GM18517 (cell line): Measurements from ENCODE around the gene NPHP4.

ENCODE experiments used
- ATAC-seq: cut with Tn5 transposase; IDR thresholded peaks from one replicate; pipeline ENCODE4 v1.9.1; 2021; ENCODE audit warnings: mild to moderate bottlenecking, moderate library complexity; ENCODE audit not compliant: unreplicated experiment

The NPHP4 gene

DNA sequence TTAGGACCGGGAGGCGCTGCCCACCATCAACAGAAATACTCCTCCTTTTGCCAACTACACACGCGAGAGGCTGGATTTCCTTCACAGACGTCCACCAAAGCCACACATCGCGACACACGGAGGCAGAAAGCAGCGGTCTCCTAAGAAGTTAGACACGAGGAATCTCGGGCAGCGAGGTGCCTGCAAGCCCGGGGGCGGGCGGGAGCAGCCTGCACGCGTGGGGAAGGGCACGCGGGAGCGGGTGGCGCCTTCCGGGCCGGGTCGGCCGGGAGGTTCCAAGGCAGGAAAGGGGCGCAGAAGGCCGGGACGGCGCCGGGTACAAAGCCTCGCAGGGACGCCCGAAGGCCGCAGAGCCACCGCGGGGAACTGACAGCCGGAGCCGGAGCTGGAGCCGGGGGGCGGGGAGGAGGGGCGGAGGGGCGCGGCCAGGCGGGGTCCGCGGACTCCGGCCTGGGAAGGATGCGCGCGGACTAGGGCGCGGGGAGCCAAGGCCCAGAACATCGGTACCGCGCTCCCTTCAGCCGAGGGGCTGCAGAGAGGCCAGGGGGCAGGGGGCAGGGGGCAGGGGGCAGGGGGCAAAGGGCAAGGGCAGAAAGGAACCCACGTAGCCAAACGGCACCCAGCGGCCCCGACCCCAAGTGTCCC lies 722 bp downstream of the NPHP4 start:
- no peak for ATAC-seq

DNA sequence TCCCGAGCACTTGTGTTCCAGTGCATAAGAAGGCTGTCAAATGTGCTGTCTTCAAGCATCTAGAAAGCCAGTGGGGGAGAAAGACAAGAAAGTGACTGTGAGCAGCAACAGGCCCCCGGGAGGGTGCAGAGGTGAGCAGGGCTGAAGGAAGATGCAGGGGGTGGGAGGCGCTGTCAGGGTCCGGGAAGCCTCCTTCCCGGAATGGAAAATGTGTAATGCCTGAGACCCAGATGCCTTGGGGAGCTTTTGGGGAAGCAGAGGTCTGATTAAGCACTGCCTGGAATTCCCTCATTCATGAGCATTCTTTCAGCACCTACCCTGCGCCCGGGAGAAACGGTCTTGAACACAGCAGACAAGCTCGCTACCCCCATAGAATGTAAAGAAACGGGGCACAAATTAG lies 1.3 kb downstream of the NPHP4 start:
- no peak for ATAC-seq

DNA sequence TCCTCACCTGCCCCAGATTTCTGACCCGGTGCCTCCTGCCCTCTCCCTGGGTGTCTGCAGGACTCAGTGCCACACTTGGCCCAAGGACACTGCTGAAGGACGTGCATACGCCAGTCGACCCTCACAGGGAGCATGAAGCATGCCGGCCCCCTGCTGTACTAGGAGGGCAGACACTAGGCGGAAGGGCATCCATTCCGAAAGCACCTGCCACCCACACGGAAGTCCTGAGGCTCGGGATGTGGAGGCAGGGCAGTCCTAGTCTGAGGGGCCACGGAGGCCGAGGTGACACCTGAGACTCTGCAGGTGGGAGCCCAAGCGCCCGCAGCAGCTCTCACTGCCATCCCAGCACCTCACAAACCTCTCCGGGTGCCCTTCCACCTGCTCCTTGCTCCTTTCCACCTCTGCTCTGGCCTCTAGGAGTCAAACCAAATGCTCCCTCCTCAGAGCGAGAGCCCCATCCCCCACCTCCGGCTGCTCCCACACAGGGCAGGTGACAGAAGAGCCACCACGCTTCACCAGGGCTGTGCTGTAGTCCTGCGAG lies 2.4 kb downstream of the NPHP4 start:
- no peak for ATAC-seq

DNA sequence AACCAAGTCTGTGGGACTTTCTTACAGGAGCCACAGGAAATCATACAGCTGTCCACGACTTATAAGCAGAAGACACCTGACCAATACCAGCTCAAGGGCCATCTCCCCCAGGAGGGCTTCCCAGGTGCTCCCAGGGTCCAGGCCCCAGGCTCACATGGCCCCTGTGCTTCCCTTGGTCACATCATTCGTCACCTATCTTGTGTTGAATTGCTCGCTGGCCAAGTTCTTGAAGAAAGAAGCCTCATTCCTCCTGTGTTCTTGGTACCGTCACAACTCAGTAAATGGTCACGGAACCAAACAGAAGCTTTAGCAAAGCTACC lies 3.0 kb downstream of the NPHP4 start:
- no peak for ATAC-seq

DNA sequence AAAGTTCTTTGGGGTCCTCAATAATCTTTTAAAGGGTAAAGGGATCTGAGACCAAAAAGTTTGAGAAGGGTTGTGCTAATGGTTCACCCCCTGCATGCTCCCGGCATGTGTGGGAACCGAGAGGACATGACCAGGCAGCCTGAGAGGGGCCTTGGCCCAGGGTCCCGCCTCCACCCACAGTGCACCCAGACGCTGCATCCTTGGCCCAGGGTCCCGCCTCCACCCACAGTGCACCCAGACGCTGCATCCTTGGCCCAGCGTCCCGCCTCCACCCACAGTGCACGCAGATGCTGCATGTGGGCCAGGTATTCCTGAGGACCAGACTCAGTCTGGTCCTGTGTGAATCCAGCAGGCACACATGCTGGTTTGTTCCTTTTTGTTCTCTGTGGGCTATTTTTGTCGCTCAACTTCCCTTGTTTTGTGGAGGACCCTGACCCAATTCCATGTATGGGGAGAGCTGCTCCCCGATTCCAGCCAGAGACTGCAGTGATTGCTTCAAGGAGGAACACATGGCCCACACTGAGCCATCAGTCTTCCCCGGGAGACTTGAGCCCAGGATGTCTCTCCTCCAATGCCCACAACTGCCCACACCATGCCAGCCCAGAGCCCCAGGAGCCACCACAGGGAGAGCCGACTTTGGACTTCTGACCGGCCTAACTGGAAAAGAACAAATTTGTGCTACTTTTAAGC lies 3.5 kb downstream of the NPHP4 start:
- no peak for ATAC-seq

DNA sequence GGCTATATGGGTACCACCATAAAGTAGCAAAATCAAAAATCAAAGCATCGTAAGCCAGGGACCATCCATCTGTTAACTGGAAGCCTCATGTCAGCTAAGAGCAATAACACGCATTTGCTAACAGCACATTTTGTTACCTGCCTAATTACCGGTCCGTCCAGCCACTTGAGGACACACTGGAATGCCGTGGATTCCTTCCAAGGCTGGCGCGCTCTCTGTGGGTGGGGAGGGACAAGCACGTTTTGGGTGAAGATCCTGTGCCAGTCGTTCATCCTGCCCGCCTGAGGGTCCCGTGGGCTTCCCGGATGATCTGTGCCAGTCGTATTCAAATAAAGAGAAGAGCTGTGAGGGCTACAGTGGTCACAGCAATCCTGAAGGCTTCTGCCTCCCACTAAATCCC lies 6.2 kb downstream of the NPHP4 start:
- no peak for ATAC-seq

DNA sequence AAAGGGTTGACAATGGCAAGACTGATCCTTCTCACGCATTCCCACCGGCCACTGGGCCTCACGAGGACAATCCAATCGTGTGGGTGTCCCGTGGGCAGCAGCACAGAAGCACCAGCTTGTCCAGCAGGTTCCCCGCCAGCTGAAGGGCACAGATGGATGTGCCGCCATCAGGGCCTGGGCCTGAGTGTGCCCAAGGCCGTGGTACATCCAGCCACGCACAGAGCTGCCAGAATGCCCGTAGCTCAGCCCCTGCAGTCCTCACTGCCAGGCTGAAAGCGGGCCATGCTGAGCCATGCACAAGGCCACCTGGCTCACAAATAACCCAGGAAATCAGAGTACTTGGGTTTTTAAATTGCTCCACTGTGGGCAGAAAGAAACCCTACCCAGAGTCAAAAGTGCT lies 7.0 kb downstream of the NPHP4 start:
- ATAC-seq = no peak

DNA sequence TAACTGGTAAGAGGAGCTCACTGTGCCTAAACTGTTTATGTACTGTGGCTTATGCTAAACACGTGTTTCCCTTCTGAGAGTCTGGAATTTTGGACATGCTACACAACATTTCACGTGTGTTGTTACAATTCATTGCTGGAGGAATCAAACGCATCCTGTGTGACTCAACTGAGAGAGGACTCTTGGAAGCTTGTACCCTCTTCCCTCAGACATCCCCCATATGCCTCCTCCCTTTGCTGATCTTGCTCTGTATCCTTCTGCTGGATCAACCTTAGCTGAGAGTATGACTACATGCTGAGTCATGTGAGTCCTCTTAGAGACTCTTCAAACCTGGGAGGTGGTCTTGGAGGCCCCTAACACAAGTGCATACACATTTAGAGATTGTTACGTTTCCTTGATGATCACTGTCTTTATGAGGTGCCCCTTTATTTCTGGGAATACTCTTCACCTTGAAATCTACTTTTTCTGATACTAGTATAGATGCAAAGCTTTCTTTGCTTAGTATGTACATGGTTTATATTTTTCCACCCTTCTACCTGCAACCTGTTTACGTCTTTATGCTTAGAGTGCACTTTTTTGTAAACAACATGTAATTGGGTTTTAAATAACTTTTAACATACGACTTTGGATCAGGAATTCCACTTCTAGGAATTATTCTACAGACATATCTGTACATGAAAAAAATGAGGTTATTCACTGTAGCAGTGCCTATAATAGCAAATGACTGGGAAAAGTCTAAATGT lies 8.7 kb downstream of the NPHP4 start:
- no peak for ATAC-seq

DNA sequence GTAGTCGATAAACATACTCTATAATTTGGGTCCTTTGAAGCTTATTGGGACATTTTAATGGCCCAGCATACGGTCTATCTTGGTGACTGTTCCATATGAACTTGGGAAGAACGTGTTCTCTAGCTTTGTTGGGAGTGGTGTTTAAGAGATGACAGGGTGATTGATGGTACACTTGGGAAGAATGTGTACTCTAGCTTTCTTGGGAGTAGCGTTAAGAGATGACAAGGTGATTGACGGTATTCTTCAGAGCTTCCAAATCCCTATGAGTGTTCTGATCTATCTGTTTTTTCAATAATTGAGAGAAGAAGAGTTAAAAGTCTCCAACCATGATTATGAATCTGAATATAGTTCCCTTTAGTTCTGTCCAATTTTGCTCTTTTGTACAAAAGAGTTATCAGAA lies 9.4 kb downstream of the NPHP4 start:
- ATAC-seq = no peak

DNA sequence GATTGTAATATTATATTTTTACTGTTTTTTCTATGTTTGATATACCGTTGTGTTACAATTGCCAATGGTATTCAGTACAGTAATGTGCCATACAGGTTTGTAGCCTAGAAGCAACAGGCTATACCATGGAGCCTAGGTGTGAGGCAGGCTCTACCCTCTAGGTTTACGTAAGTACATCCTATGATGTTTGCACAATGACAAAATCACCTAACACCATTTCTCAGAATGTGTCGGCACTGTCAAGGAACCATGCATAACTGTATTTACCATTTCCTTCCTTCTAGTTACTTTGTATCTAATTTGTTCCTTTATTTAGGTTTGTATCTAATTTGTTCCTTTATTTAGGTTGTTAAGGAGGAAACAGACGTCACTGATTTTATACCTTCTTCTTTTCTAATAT lies 9.9 kb downstream of the NPHP4 start:
- ATAC-seq = no peak

DNA sequence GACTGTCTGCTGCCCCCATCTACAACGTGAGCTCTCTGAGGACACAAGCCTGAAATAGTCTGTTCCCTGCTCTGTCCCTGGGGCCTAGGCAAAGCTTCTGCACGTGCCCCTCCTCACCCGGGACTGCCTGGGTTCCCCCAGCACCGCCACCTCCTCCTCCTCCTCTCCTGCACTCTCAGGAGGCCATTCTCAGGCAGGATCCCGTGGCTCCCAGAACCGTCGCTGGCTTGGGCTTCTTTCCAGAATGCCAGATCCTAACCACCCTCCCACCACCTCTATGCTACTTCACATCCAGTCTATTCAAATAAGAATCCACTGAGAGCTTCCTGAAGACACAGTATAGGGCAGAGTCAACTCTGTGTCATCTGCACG lies 11.2 kb downstream of the NPHP4 start:
- ATAC-seq = no peak

DNA sequence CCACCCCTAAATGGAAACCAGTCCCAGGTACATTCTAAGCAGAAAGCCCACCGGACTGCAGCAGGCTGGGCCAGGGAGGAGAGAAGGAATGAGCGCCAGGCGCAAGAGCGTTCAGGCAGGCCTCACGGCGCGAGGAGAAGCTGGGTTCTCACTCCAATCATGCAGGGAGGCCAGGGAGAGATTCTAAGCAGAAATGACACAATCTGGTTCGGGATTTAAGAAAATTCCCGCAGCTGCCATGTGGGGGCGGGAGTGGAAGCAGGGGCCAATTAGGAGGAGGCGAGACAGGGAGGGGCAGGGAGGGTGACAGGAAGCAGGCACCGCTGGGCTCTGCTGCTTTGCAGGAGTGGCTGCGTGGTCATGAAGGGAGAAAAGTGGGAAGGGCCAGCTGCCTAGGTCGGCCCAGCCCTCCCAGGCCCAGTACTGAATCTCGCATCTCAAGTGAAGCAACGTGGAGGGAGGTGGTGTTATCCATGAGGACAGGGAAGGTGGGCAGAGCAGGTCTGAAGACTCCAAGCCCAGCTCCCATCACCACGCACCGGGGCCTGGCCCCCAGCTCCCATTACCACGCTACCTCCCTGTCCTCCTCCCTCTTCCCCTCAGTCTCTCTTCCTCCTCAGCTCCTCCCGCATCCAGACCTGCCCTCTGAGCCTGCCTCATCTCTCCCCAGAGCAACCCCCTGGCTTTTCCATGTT lies 11.8 kb downstream of the NPHP4 start:
- no peak for ATAC-seq

DNA sequence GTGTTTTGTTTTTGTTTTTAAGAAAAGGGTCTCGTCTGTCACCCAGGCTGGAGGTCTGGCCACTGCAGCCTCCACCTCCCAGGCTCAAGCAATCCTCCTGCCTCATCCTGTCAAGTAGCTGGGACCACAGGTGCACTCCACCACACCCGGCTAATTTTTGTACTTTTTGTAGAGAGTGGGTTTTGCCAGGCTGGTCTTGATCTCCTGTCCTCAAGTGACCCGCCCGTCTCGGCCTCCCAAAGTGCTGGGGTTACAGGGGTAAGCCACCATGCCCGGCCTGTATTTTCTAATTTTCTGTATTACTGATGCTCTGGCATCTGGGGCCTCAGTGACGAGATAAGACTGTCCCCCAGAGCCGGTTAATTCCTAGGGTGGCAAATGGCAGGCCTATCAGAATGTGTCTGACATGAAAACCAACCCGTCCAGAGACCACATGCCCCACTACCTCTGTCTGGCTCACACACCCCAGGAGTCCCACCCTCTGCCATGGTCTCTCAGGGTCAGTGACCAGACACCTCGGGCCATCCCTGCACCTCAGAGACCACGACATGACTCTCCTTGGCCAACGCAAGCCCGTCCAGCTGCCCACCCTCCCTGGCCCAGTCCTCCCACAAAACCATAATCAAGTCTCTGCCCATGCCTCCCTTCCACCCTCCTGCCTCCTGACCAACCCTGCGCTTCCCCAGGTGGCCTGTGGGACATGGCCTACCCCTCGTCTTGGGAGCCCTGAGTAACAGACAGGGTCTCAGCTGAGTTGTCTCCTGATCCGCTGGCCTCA lies 12.5 kb downstream of the NPHP4 start:
- no peak for ATAC-seq

DNA sequence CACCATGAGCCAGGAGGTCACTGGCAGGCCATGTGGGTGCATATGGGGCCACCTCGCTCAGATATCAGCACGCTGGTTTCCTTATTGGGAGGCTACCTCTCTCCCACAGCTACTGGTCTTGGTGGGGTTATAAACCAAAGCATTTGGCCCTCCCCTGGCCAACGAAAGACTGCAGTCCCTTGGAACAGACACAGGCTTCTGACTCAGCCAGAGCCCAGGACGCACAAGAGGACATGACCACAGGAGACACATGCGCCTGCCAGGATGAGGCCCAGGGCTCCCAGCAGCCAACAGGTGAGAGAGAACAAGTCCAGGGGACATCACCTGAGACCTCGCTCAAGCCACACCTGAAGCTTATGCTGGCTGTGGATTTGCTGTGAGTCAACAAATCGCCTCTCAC lies 13.8 kb downstream of the NPHP4 start:
- ATAC-seq = no peak

DNA sequence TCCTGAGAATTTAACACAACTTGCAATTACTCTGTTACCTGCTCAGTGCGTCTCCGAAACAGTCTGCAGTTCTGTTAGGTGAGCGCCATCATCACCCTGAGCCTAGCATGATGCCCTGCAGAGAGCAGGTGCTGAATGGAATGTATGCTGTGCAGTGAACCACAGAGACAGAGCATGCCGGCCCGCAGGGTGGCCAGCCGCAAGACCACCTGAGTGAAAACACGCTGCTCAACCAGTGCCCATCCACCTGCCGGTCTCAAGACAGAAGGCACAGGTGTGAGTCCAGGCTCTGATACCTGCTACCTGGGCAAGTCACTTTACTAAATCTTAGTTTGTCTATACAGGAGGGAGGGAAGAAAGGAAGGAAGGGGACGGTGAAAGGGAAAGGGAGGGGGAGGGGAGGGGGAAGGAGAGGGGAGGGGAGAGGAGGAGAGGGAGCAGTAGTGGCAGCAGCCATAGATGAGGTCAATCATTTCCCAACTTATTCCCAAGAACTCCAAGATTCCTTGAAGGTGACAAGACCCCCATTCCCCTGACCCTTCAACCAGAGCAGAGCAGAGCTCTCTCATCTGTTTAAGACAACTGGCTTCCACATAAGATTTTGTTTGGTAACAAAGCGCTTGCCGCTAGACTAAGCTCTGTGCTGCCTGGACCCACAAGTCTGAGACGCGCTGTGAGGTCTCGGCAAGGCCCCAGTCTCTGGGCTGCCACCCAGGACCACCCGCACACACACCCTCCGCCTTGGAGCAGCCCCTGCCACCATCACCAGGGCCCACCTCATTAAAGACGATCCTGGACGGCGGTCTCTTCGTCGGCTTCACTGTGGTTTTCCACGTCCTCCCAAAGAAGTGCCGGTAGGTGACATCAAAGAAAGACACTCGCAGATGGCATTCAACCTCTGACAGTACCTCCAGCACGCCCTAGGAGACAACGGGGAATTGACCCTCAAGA lies 14.5 kb downstream of the NPHP4 start:
- ATAC-seq = no peak

DNA sequence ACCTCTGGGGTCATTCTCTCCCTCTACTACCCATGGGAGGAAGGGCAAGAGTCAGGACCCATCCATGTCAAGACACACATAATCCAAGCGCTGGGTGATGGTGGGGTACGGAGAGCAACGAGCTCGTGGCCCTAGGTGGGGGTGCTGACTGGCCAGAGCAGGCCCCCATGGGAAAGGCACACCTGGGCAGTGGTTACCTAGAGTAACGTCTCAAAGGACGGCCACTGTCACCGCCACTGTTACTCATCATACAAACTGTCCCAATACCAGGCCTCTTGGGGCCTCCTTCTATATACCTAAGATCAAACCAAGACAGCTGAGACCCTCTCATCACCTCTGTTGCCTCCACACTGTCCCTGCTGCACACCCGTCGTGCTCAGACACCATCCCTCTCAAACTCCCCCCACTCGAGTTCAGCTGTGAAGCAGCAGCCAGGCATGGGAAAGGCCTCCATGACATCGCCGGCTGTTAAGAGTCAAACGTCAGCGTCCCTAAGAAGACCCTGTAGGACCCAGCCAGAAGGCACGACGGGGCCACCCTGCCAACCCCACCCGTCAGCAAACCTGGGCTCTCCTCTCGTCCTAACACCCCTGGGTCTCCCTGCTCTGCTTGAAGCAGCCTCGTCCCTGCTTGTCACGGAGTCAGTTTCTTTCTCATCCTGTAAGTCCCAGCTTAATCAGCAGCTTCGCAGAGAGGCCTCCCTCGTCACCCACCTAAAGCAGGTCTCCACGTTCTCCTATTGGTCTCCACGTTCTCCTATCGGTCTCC lies 15.3 kb downstream of the NPHP4 start:
- no peak for ATAC-seq

DNA sequence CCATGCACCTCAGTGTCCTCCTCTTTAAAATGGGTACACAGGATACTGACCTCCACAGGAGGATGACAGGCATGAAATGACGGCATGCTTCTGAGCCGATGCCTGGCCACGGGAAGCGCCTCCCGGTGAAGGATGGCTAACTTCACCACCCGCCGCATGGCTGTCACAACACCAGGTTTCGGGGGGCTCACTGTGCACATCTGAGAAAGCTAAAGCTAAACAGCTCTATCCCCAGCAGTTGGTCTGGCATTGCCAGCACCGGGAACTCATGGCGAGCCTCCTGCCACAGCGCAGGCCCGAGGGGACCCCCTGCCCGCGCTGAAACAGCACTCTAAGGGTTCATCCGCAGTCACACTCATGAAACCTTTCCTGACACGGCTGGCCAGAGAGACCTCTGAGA lies 16.0 kb downstream of the NPHP4 start:
- ATAC-seq = no peak

DNA sequence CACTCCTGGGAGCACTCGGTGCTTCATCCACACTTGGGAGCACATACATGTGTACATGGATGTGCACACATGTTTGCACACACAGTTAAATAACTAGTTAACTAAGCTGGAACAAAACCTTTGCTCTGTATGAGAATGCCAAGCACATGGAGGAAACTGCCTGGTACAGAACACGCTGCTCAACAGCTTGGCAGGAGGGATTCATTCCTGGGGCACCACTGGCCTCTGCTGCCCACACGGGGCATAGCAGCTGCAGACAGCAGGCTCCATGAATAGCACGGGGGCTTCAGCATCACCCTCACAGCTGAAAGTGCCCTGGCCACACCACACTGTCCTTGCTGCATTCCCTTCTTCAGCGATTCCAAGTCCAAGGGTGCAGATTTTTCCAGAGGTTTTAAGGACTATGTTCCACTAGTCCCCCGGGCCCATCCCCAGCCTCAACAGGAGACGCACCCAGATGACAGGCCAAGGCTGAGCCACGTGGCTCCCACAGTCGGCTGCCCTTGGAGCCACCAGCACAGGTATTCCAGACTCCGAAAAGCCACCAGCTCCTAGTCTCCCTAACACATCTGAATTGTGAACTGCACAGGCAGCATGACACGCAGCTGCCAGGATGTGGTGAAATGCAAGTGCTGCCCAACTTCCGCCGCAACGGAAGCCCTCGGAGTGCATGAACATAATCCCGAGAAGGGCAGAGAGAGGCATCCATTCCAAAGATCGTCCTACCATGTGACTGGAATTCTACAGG lies 16.9 kb downstream of the NPHP4 start:
- no peak for ATAC-seq
